HEK293 (cell line): ENCODE results near the gene PDE11A.

Experiments used
- ZNF24 ChIP-seq: fragments of 450-650 bp; formaldehyde crosslinking; IDR thresholded peaks from 2 replicates; pipeline ENCODE4 v1.5.1; 2016; ENCODE audit warnings: missing biosample characterization, missing genetic modification characterization
- ZNF701 ChIP-seq: fragments of 450-650 bp; formaldehyde crosslinking; IDR thresholded peaks from 2 replicates; pipeline ENCODE4 v1.5.1; 2016; ENCODE audit warnings: missing biosample characterization, missing genetic modification characterization
- TF ChIP-seq, protein P1 (sequence below): fragments of 450-650 bp; formaldehyde crosslinking; IDR thresholded peaks from 2 replicates; pipeline ENCODE4 v1.5.1; 2016; ENCODE audit warnings: missing biosample characterization, missing genetic modification characterization
- TF ChIP-seq, protein P2 (sequence below): fragments of 450-650 bp; formaldehyde crosslinking; IDR thresholded peaks from 2 replicates; pipeline ENCODE4 v1.5.1; 2016; ENCODE audit warnings: missing biosample characterization, missing genetic modification characterization
- TF ChIP-seq, protein P3 (sequence below): fragments of 450-650 bp; formaldehyde crosslinking; IDR thresholded peaks from 2 replicates; pipeline ENCODE4 v1.5.1; 2016; ENCODE audit warnings: missing biosample characterization, missing genetic modification characterization

DNA sequence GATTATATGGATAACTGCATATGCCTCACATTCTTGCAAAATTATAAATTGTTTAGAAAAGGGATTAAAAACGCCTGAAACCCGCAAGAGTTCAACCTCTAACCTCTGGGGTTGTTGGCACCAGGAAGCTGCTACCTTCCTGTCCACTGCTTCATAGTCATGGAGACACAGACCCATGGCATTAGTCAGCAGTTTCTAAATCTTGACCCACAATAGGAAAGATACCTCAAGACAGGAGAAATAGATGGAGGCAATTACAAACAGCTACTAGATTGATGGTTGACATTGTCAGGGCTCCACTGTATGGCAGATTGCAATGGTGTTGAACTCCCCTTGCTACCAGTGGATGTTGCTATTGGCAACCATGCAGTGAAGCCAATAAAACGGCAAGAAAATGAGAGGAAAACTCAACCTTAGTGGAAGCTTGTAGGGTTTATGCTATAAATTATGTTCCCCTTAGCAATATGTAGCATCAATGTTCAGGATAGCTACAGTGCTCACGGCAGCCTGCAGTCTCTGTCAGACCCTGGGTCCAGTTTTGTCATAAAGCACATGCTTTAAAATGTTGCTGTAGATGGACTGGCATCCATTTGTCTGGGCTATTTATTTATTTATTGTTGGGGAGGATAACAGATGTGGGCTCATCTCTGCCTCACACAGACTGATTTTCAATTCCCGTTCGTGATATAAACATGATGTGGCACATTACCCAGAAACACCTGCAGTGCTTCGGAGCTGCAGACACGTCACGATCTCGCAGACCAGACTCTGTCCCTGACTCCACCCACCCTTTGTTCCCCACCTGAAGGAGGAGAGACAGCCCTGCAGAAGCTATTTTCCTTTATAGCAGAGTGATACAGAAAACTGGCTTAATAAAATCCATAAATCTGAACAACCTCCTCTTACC is 446.6 kb downstream of the PDE11A start:
- TF ChIP-seq, protein P1, sequence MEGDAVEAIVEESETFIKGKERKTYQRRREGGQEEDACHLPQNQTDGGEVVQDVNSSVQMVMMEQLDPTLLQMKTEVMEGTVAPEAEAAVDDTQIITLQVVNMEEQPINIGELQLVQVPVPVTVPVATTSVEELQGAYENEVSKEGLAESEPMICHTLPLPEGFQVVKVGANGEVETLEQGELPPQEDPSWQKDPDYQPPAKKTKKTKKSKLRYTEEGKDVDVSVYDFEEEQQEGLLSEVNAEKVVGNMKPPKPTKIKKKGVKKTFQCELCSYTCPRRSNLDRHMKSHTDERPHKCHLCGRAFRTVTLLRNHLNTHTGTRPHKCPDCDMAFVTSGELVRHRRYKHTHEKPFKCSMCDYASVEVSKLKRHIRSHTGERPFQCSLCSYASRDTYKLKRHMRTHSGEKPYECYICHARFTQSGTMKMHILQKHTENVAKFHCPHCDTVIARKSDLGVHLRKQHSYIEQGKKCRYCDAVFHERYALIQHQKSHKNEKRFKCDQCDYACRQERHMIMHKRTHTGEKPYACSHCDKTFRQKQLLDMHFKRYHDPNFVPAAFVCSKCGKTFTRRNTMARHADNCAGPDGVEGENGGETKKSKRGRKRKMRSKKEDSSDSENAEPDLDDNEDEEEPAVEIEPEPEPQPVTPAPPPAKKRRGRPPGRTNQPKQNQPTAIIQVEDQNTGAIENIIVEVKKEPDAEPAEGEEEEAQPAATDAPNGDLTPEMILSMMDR (tag by site-specific recombination), result no peak
- TF ChIP-seq, protein P2, sequence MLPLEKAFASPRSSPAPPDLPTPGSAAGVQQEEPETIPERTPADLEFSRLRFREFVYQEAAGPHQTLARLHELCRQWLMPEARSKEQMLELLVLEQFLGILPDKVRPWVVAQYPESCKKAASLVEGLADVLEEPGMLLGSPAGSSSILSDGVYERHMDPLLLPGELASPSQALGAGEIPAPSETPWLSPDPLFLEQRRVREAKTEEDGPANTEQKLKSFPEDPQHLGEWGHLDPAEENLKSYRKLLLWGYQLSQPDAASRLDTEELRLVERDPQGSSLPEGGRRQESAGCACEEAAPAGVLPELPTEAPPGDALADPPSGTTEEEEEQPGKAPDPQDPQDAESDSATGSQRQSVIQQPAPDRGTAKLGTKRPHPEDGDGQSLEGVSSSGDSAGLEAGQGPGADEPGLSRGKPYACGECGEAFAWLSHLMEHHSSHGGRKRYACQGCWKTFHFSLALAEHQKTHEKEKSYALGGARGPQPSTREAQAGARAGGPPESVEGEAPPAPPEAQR, result no peak
- TF ChIP-seq ZNF701 (no peak), ZNF24 (tag by site-specific recombination) (no peak)
- TF ChIP-seq, protein P3, sequence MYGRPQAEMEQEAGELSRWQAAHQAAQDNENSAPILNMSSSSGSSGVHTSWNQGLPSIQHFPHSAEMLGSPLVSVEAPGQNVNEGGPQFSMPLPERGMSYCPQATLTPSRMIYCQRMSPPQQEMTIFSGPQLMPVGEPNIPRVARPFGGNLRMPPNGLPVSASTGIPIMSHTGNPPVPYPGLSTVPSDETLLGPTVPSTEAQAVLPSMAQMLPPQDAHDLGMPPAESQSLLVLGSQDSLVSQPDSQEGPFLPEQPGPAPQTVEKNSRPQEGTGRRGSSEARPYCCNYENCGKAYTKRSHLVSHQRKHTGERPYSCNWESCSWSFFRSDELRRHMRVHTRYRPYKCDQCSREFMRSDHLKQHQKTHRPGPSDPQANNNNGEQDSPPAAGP (tag by site-specific recombination), result no peak
